Measurements from ENCODE around the gene P2RY6. TPM values are rescaled to one million over a fixed set of nuclear protein-coding genes. Genes with fewer than 3 reads are reported as not detected.

Gene P2RY6
- total RNA-seq, 1 experiment from 2014 or later: not detected

DNA sequence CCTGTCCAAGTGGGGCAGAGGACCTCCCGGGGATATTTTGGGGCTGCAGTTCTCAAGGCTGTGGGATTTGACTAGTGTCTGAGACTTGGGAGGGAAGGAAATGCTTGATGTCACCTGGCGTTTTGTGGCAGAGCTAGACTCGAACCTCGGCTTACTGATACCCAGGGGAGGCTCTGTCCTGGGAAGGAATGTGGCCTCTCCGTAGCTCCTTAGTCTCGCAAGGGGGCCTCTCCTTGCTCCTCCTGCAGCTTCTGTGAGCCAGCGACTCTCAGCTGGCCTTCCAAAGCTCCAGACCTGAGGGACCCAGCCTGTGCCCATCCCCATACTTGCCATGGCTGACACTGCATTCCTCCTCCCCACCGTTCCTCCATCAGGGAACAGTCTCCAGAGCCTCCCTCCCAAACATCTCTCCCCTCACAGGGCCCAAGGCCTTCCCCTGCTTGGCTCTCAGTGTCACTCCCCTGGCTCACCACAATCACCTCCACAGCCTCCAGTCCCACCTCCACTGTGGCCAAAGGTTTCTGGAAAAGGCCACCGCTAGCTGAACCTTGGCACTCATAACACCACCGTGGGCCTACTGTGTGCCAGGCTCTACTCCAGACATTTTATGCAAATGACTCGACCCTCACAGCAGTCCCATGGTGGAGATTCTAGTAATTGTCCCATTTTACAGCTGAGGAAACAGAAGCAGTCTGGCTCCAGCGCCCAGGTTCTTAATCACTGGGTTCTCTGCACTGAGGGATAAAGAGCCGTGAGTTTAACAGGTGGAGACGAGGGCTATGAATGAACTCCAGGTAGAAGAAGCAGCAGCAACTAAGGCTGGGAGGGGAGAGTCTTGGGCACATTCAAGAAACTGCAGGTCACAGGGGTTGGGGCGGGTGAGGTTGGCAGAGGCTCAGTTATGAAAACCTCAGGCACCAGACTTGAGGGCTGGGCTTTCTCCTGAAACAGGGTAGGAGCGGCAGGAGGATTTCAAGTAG is 42.0 kb upstream of the P2RY6 start:
- DNase-seq: peak; percentile 24
- H3T11ph ChIP-seq (ENCODE audit: low read length): no peak overlapping the region
- no peak overlapping the region for H3K56ac ChIP-seq (ENCODE audit: insufficient read length, low read depth, low read length)
- no peak overlapping the region for H4K91ac ChIP-seq (ENCODE audit: insufficient read length, low read depth, low read length)
- no peaks in the 10 kb centered on the region for H3K79me2 ChIP-seq (ENCODE audit: insufficient read depth, low read length)
- no peaks in the 10 kb centered on the region for H3K79me1 ChIP-seq (ENCODE audit: insufficient read depth, low read depth, low read length, poor library complexity, severe bottlenecking)
- H3K36me3 Mint-ChIP-seq (ENCODE audit: insufficient read depth in 1 of 3, low read depth in 3 of 3): no peaks in the 10 kb centered on the region
- no peak overlapping the region for H2BK15ac ChIP-seq (ENCODE audit: low read depth, low read length)
- no peaks in the 10 kb centered on the region for H4K20me1 ChIP-seq (ENCODE audit: control insufficient read depth, insufficient read depth, insufficient read length)
- H3K4ac ChIP-seq (ENCODE audit: low read depth, low read length): no peak overlapping the region
- H3K4me3 Mint-ChIP-seq: no peak overlapping the region
- H3K27me3 Mint-ChIP-seq (ENCODE audit: low read depth): peaks cover 3% of the 10 kb centered on the region
- no peak overlapping the region for H3K4me2 ChIP-seq (ENCODE audit: insufficient read depth, insufficient read length, low read length)
- H2BK5ac ChIP-seq (ENCODE audit: insufficient read length, low read length): no peak overlapping the region
- WGBS (ENCODE audit: extremely low coverage, insufficient read length, low lambda C conversion rate): no CpG with 5 or more reads among the region's 16 CpGs
- H3K14ac ChIP-seq (ENCODE audit: insufficient read depth, low read length): no peak overlapping the region; the same call in 1 of the 2 replicates
- H3K4me1 Mint-ChIP-seq: peaks cover 25 to 29% of the 10 kb centered on the region in 2 experiments
- no peak overlapping the region for H2BK120ac ChIP-seq (ENCODE audit: low read depth, low read length, poor library complexity, severe bottlenecking)
- no peaks in the 10 kb centered on the region for H3K27me3 ChIP-seq (ENCODE audit: insufficient read depth, low read length)
- H3K18ac ChIP-seq (ENCODE audit: insufficient read length, low read depth, low read length): no peak overlapping the region
- no peak overlapping the region for H4K5ac ChIP-seq (ENCODE audit: insufficient read length, low read depth, low read length)
- H2AK5ac ChIP-seq (ENCODE audit: insufficient read length, low read length): no peak overlapping the region
- peak overlapping the region in 1 of 3 experiments; percentile 79; a peak in 2 of 7 replicates for H3K27ac Mint-ChIP-seq
- H3K23ac ChIP-seq (ENCODE audit: insufficient read length, low read depth, low read length): no peak overlapping the region
- no peaks in the 10 kb centered on the region for H3K9me3 ChIP-seq (ENCODE audit: control insufficient read depth, low read depth, low read length)
- H3K9ac ChIP-seq (ENCODE audit: extremely low read depth, insufficient read length, low read length): no peak overlapping the region
- H3K23me2 ChIP-seq (ENCODE audit: insufficient read length, low read depth, low read length, poor library complexity, severe bottlenecking): peaks cover 3% of the 10 kb centered on the region
- no peak overlapping the region for H2BK20ac ChIP-seq (ENCODE audit: low read depth, low read length, poor library complexity, severe bottlenecking)
- TF ChIP-seq, protein P1, sequence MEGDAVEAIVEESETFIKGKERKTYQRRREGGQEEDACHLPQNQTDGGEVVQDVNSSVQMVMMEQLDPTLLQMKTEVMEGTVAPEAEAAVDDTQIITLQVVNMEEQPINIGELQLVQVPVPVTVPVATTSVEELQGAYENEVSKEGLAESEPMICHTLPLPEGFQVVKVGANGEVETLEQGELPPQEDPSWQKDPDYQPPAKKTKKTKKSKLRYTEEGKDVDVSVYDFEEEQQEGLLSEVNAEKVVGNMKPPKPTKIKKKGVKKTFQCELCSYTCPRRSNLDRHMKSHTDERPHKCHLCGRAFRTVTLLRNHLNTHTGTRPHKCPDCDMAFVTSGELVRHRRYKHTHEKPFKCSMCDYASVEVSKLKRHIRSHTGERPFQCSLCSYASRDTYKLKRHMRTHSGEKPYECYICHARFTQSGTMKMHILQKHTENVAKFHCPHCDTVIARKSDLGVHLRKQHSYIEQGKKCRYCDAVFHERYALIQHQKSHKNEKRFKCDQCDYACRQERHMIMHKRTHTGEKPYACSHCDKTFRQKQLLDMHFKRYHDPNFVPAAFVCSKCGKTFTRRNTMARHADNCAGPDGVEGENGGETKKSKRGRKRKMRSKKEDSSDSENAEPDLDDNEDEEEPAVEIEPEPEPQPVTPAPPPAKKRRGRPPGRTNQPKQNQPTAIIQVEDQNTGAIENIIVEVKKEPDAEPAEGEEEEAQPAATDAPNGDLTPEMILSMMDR (conservative IDR thresholded peaks at IDR 0.05): no peak
- no peaks in the 10 kb centered on the region for H3K9me3 Mint-ChIP-seq
- H3K4me1 ChIP-seq (ENCODE audit: insufficient read depth, low read length): peaks cover 13% of the 10 kb centered on the region; the same call in 1 of the 2 replicates
- no peak overlapping the region for H2BK12ac ChIP-seq (ENCODE audit: insufficient read length, low read depth, low read length)
- H4K8ac ChIP-seq (replicated peaks; ENCODE audit: insufficient read length, low read depth, low read length): no peak overlapping the region
- no peak overlapping the region for H3K27ac ChIP-seq (ENCODE audit: insufficient read length, low read depth, low read length)
- H2AFZ ChIP-seq (ENCODE audit: low read length): no peak overlapping the region

All from H9 (cell line).